ENCODE data around the gene KCNQ2.
"Not testable (repeated sequence)": the region's sequence is repeated elsewhere in the genome, so short reads cannot be mapped to it uniquely, and the experiment has no call there.

KCNQ2 gene

GRCh38 chr20:63380346-63380870 lies 92.0 kb downstream of the KCNQ2 start:
- H3K27me3 ChIP-seq (ENCODE audit: insufficient read depth, low read length), result peaks cover 5% of the 10 kb centered on the region
- H2AFZ ChIP-seq (ENCODE audit: low read depth, low read length), result no peak overlapping the region
- no peaks in the 10 kb centered on the region for H3K9me3 ChIP-seq (ENCODE audit: low read length)
- H3K36me3 ChIP-seq (ENCODE audit: insufficient read depth, low read length), result no peaks in the 10 kb centered on the region
- H3K4me1 ChIP-seq (ENCODE audit: insufficient read depth, low read length), result peaks cover 46% of the 10 kb centered on the region
- H3K4me3 ChIP-seq (ENCODE audit: low read length), result no peak overlapping the region

- peaks cover 46% of the 10 kb centered on the region for H3K4me1 ChIP-seq (ENCODE audit: insufficient read depth, low read length)
- H3K4me3 ChIP-seq (ENCODE audit: low read length); H3K9me3 ChIP-seq (ENCODE audit: low read length); H3K27me3 ChIP-seq (ENCODE audit: insufficient read depth, low read length); H2AFZ ChIP-seq (ENCODE audit: low read depth, low read length); H3K36me3 ChIP-seq (ENCODE audit: insufficient read depth, low read length): not testable (repeated sequence)
Measured at GRCh38 chr20:63379872-63380271, 92.6 kb downstream of the KCNQ2 start.

GRCh38 chr20:63379296-63379695 lies 93.2 kb downstream of the KCNQ2 start:
- Histone ChIP-seq H2AFZ (ENCODE audit: low read depth, low read length) (no peak overlapping the region), H3K4me1 (ENCODE audit: insufficient read depth, low read length) (peaks cover 46% of the 10 kb centered on the region), H3K4me3 (ENCODE audit: low read length) (no peak overlapping the region), H3K27me3 (ENCODE audit: insufficient read depth, low read length) (peaks cover 5% of the 10 kb centered on the region), H3K36me3 (ENCODE audit: insufficient read depth, low read length) (no peaks in the 10 kb centered on the region), H3K9me3 (ENCODE audit: low read length) (no peaks in the 10 kb centered on the region)

- Histone ChIP-seq H3K36me3 (ENCODE audit: insufficient read depth, low read length) (no peaks in the 10 kb centered on the region), H3K9me3 (ENCODE audit: low read length) (no peaks in the 10 kb centered on the region), H2AFZ (ENCODE audit: low read depth, low read length) (no peak overlapping the region), H3K4me3 (ENCODE audit: low read length) (no peak overlapping the region), H3K4me1 (ENCODE audit: insufficient read depth, low read length) (peaks cover 46% of the 10 kb centered on the region), H3K27me3 (ENCODE audit: insufficient read depth, low read length) (peaks cover 5% of the 10 kb centered on the region)
Measured at GRCh38 chr20:63378626-63379025, 93.8 kb downstream of the KCNQ2 start.

GRCh38 chr20:63377951-63378381 lies 94.5 kb downstream of the KCNQ2 start:
- peaks cover 46% of the 10 kb centered on the region for H3K4me1 ChIP-seq (ENCODE audit: insufficient read depth, low read length)
- H2AFZ ChIP-seq (ENCODE audit: low read depth, low read length), result no peak overlapping the region
- H3K9me3 ChIP-seq (ENCODE audit: low read length), result no peaks in the 10 kb centered on the region
- H3K27me3 ChIP-seq (ENCODE audit: insufficient read depth, low read length), result peaks cover 8% of the 10 kb centered on the region
- peak overlapping the region; percentile 32 for H3K4me3 ChIP-seq (ENCODE audit: low read length)
- H3K36me3 ChIP-seq (ENCODE audit: insufficient read depth, low read length), result no peaks in the 10 kb centered on the region

- Histone ChIP-seq H2AFZ (ENCODE audit: low read depth, low read length) (no peak overlapping the region), H3K36me3 (ENCODE audit: insufficient read depth, low read length) (no peaks in the 10 kb centered on the region), H3K9me3 (ENCODE audit: low read length) (no peaks in the 10 kb centered on the region), H3K4me1 (ENCODE audit: insufficient read depth, low read length) (peaks cover 46% of the 10 kb centered on the region), H3K4me3 (ENCODE audit: low read length) (peak overlapping the region; percentile 32), H3K27me3 (ENCODE audit: insufficient read depth, low read length) (peaks cover 8% of the 10 kb centered on the region)
Measured at GRCh38 chr20:63377256-63377941, 95.1 kb downstream of the KCNQ2 start.

- Histone ChIP-seq H3K4me1 (ENCODE audit: insufficient read depth, low read length) (peaks cover 44% of the 10 kb centered on the region), H3K4me3 (ENCODE audit: low read length) (peak overlapping the region; percentile 32), H3K27me3 (ENCODE audit: insufficient read depth, low read length) (peaks cover 8% of the 10 kb centered on the region), H3K36me3 (ENCODE audit: insufficient read depth, low read length) (no peaks in the 10 kb centered on the region), H3K9me3 (ENCODE audit: low read length) (no peaks in the 10 kb centered on the region), H2AFZ (ENCODE audit: low read depth, low read length) (no peak overlapping the region)
Measured at GRCh38 chr20:63376283-63377250, 95.9 kb downstream of the KCNQ2 start.

GRCh38 chr20:63375438-63375837 lies 97.0 kb downstream of the KCNQ2 start:
- Histone ChIP-seq H3K4me3 (ENCODE audit: low read length) (no peak overlapping the region), H3K9me3 (ENCODE audit: low read length) (no peaks in the 10 kb centered on the region), H3K27me3 (ENCODE audit: insufficient read depth, low read length) (peaks cover 3% of the 10 kb centered on the region), H3K4me1 (ENCODE audit: insufficient read depth, low read length) (peaks cover 37% of the 10 kb centered on the region), H2AFZ (ENCODE audit: low read depth, low read length) (no peak overlapping the region), H3K36me3 (ENCODE audit: insufficient read depth, low read length) (no peaks in the 10 kb centered on the region)

GRCh38 chr20:63374504-63374903 lies 98.0 kb downstream of the KCNQ2 start:
- Histone ChIP-seq H3K27me3 (ENCODE audit: insufficient read depth, low read length) (peaks cover 3% of the 10 kb centered on the region), H3K36me3 (ENCODE audit: insufficient read depth, low read length) (no peaks in the 10 kb centered on the region), H3K4me1 (ENCODE audit: insufficient read depth, low read length) (peaks cover 35% of the 10 kb centered on the region), H3K4me3 (ENCODE audit: low read length) (no peak overlapping the region), H3K9me3 (ENCODE audit: low read length) (no peaks in the 10 kb centered on the region), H2AFZ (ENCODE audit: low read depth, low read length) (no peak overlapping the region)

- Histone ChIP-seq H3K27me3 (ENCODE audit: insufficient read depth, low read length) (peaks cover 3% of the 10 kb centered on the region), H3K36me3 (ENCODE audit: insufficient read depth, low read length) (no peaks in the 10 kb centered on the region), H3K4me3 (ENCODE audit: low read length) (no peak overlapping the region), H3K4me1 (ENCODE audit: insufficient read depth, low read length) (peaks cover 30% of the 10 kb centered on the region), H3K9me3 (ENCODE audit: low read length) (no peaks in the 10 kb centered on the region), H2AFZ (ENCODE audit: low read depth, low read length) (no peak overlapping the region)
Measured at GRCh38 chr20:63373996-63374395, 98.5 kb downstream of the KCNQ2 start.

- peaks cover 3% of the 10 kb centered on the region for H3K27me3 ChIP-seq (ENCODE audit: insufficient read depth, low read length)
- H3K4me3 ChIP-seq (ENCODE audit: low read length), result no peak overlapping the region
- H3K36me3 ChIP-seq (ENCODE audit: insufficient read depth, low read length), result no peaks in the 10 kb centered on the region
- no peak overlapping the region for H2AFZ ChIP-seq (ENCODE audit: low read depth, low read length)
- H3K4me1 ChIP-seq (ENCODE audit: insufficient read depth, low read length), result peaks cover 29% of the 10 kb centered on the region
- H3K9me3 ChIP-seq (ENCODE audit: low read length), result no peaks in the 10 kb centered on the region
Measured at GRCh38 chr20:63372971-63373885, 99.2 kb downstream of the KCNQ2 start.

- H3K27me3 ChIP-seq (ENCODE audit: insufficient read depth, low read length), result peaks cover 7% of the 10 kb centered on the region
- H3K36me3 ChIP-seq (ENCODE audit: insufficient read depth, low read length), result no peaks in the 10 kb centered on the region
- no peak overlapping the region for H2AFZ ChIP-seq (ENCODE audit: low read depth, low read length)
- H3K4me1 ChIP-seq (ENCODE audit: insufficient read depth, low read length), result peaks cover 28% of the 10 kb centered on the region
- H3K4me3 ChIP-seq (ENCODE audit: low read length), result no peak overlapping the region
- no peaks in the 10 kb centered on the region for H3K9me3 ChIP-seq (ENCODE audit: low read length)
Measured at GRCh38 chr20:63371291-63371865, 101.1 kb downstream of the KCNQ2 start.
